ENCODE measurements around the gene ACP6. TPM values are rescaled to one million over a fixed set of nuclear protein-coding genes. Genes with fewer than 3 reads are reported as not detected.

ACP6 gene
- total RNA-seq, 3 donors from 2014 or later, result 20.8 to 22.6 (median 22.3) TPM

DNA sequence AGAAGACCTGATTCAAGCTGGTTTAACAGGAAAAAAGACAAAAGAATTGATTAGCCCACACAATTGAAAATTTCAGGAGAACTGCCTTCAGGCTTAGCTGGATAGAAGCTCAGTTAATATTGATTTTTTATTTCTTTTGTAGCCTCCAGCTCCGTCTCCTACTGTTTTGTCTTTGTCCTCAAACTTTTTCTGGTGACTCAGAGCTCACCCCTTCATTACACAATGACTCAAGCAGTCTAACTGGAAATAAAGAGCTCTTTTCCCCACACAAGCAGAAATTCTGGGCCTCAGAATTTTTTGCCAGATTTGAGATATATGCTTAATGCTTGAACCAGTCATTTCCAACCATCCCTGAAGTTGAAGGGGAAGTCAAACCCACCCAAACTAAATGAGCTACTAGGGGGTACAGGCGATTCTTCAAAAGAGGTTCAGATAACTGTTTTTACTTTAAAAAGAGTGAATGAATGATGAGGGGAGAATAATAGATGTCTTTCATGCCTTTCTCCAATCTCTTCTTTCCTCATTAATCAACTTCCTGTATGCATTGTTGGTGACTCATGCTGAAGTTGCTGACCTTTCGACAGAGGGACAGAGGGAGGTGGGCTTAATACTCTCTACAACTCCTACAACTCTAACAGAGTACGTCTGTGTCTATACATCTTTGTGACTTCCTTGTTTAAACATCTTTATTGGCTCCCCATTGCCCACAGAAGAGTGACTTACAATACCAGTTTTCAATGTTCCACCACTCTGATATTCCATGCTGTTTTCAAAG, 6.2 kb upstream of the ACP6 start:
- no peak for ATAC-seq
- TF ChIP-seq, protein P1, sequence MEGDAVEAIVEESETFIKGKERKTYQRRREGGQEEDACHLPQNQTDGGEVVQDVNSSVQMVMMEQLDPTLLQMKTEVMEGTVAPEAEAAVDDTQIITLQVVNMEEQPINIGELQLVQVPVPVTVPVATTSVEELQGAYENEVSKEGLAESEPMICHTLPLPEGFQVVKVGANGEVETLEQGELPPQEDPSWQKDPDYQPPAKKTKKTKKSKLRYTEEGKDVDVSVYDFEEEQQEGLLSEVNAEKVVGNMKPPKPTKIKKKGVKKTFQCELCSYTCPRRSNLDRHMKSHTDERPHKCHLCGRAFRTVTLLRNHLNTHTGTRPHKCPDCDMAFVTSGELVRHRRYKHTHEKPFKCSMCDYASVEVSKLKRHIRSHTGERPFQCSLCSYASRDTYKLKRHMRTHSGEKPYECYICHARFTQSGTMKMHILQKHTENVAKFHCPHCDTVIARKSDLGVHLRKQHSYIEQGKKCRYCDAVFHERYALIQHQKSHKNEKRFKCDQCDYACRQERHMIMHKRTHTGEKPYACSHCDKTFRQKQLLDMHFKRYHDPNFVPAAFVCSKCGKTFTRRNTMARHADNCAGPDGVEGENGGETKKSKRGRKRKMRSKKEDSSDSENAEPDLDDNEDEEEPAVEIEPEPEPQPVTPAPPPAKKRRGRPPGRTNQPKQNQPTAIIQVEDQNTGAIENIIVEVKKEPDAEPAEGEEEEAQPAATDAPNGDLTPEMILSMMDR (IDR thresholded peaks at IDR 0.05), result no peak

DNA sequence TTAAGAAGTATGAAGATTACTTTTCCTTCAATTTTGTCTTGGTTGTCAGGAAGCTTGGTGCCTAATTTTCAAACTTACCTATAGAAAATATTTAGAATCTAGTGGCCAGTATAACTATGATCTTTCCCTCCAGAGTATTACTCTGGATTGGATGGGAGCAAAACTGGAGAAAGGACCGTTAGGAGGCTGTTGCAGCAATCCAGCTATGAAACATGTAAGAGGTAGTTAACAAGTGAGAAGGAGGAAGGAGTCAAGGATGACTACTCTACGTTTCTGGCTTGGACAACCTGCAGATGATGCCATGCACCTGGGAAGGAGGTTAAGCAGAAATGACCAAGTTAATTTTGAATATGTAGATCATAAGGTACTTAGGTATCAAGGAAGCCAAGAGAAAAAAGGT, 3.5 kb upstream of the ACP6 start:
- intact Hi-C loops (cut with DNase I, micrococcal nuclease), result no loop called here
- H3K36me3 ChIP-seq (ENCODE audit: low read depth), result no peaks in the 10 kb centered on the region
- TF ChIP-seq, protein P1 (IDR thresholded peaks at IDR 0.05), result no peak
- ATAC-seq, result no peak
- H3K4me3 ChIP-seq, result no peak overlapping the region
- peaks cover 7% of the 10 kb centered on the region for H3K9me3 ChIP-seq
- H3K4me1 ChIP-seq (ENCODE audit: low read depth), result peaks cover 3% of the 10 kb centered on the region
- DNase-seq, result no peak

More for the DNA sequence above, 6.2 kb upstream of the ACP6 start:
- H3K4me1 ChIP-seq (ENCODE audit: low read depth), result no peaks in the 10 kb centered on the region
- DNase-seq, result no peak
- H3K4me3 ChIP-seq, result no peak overlapping the region
- intact Hi-C loops (cut with DNase I, micrococcal nuclease), result no loop called here
- H3K36me3 ChIP-seq (ENCODE audit: low read depth), result no peaks in the 10 kb centered on the region
- peaks cover 7% of the 10 kb centered on the region for H3K9me3 ChIP-seq

DNA sequence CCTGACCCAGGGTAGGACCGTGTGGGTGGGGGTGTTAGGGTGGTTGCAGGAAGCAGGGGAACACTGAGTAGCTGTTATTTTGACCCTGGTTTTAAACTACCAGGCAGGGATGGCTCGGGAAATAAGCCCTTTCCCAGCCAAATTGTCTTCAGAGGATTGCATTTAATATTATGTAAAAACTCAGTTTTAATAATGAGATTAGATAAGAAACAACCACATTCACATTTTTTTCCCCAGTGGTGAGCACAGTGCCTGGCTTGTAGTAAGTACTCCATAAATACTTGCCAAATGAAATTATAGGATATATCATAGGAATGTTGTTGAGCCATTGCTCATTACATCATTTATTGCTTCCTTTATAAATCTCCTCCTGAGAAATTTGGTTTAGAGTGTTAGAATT, 3.1 kb upstream of the ACP6 start:
- ATAC-seq (no peak), DNase-seq (no peak)
- intact Hi-C loops (cut with DNase I, micrococcal nuclease), result no loop called here
- TF ChIP-seq, protein P1 (IDR thresholded peaks at IDR 0.05), result no peak
- Histone ChIP-seq H3K4me1 (ENCODE audit: low read depth) (peaks cover 5% of the 10 kb centered on the region), H3K36me3 (ENCODE audit: low read depth) (no peaks in the 10 kb centered on the region), H3K9me3 (peaks cover 7% of the 10 kb centered on the region), H3K4me3 (no peak overlapping the region)

DNA sequence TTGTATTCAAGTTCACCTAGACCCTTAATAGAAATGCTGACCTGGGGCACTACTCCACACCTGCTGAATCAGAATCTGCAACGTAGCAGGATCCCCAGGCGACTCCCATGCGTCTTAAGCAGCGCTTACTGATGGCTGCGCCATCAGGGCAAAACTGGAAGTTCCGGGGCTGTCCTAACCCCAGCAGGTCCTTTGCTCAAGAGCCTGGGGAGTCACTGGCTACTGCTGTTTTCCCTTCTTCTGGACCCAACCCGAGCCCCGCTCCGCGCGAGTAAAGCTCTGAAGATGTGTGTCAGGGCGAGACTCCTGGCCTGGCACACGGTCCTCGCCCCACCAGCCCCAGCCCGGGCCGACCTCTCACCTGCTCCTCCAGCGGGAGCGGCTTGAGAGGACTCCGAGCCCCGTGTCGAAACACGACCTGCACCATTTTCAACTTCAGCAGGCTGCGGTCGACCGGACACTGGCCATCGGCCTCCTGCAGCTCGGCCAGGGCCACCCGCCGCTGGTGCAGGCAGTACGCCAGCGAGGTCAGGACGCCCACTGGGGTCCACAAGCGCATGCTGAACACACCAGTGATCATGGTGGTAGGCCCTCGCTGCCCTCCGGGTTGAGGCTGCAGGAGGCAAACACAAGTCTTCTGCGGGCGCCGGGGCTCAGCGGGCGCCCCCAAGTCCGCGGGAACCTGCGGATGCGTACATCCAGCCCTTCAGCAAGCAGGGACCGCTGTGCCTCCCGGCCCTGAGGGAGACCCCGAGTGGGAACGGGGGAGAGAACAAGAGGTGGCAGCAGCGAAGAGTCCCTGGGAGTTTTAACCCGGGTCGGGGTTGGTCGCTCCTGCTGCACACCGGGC, 630 bp downstream of the ACP6 start:
- intact Hi-C loops (cut with DNase I, micrococcal nuclease), result no loop called here
- TF ChIP-seq, protein P1 (IDR thresholded peaks at IDR 0.05), result no peak
- H3K9me3 ChIP-seq, result no peaks in the 10 kb centered on the region
- H3K36me3 ChIP-seq (ENCODE audit: low read depth), result no peaks in the 10 kb centered on the region
- peak overlapping the region; percentile 40 for H3K4me3 ChIP-seq
- ATAC-seq (peak; percentile 68), DNase-seq (peak; percentile 56 to 78 (median 77))
- peaks cover 5% of the 10 kb centered on the region for H3K4me1 ChIP-seq (ENCODE audit: low read depth)

DNA sequence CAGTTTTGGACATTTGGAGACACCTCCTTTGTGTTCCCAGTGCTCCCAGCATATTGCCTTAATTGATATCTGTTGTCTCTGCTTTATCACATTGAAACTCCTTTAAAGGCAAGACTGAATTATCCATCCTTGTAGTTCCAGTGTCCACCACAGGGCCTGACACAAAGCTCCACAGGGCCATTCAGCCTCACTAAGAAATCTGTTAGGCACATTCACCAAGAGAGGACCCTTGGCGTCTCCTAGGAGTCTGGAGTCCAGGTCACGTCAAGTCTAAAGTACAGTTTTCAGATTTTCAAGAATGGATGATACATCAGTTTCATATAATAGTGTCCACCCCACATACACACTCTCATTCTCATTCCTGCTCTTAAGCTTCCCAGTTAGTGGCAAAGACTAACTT, 4.8 kb downstream of the ACP6 start:
- DNase-seq (no peak), ATAC-seq (no peak)
- H3K4me1 ChIP-seq (ENCODE audit: low read depth), result peaks cover 5% of the 10 kb centered on the region
- intact Hi-C loops (cut with DNase I, micrococcal nuclease), result no loop called here
- H3K4me3 ChIP-seq, result no peak overlapping the region
- no peaks in the 10 kb centered on the region for H3K9me3 ChIP-seq
- TF ChIP-seq, protein P1 (IDR thresholded peaks at IDR 0.05), result no peak
- H3K36me3 ChIP-seq (ENCODE audit: low read depth), result no peaks in the 10 kb centered on the region

Data from mucosa of descending colon (tissue), 3 donors.